Body of pancreas (tissue), 4 donors: ENCODE measurements around the gene THOC5.

Experiments used
- POLR2A ChIP-seq, 3 donors: fragments of 450-650 bp; IDR thresholded peaks; one replicate each; pipeline ENCODE4 v1.6.1; 2016; ENCODE audit warnings: antibody characterized with exemption in 3 of 3, mild to moderate bottlenecking in 2 of 3
- TF ChIP-seq, protein P1 (sequence below), 7 experiments: fragments of 450-650 bp in 4 of 7; fragments of 200-600 bp in 3 of 7; sonication (generic) in 3 of 7; IDR thresholded peaks; one replicate each; pipeline ENCODE4 v1.5.1; 2016 to 2019; ENCODE audit warnings: antibody characterized with exemption in 7 of 7

DNA sequence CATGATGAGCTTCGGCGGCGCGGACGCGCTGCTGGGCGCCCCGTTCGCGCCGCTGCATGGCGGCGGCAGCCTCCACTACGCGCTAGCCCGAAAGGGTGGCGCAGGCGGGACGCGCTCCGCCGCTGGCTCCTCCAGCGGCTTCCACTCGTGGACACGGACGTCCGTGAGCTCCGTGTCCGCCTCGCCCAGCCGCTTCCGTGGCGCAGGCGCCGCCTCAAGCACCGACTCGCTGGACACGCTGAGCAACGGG is 73.4 kb downstream of the THOC5 start:
- TF ChIP-seq, protein P1, sequence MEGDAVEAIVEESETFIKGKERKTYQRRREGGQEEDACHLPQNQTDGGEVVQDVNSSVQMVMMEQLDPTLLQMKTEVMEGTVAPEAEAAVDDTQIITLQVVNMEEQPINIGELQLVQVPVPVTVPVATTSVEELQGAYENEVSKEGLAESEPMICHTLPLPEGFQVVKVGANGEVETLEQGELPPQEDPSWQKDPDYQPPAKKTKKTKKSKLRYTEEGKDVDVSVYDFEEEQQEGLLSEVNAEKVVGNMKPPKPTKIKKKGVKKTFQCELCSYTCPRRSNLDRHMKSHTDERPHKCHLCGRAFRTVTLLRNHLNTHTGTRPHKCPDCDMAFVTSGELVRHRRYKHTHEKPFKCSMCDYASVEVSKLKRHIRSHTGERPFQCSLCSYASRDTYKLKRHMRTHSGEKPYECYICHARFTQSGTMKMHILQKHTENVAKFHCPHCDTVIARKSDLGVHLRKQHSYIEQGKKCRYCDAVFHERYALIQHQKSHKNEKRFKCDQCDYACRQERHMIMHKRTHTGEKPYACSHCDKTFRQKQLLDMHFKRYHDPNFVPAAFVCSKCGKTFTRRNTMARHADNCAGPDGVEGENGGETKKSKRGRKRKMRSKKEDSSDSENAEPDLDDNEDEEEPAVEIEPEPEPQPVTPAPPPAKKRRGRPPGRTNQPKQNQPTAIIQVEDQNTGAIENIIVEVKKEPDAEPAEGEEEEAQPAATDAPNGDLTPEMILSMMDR (IDR thresholded peaks at IDR 0.05): no peak
- no peak for TF ChIP-seq POLR2A (IDR thresholded peaks at IDR 0.05)
